ENCODE results near the gene HNRNPM. TPM values are rescaled to one million over a fixed set of nuclear protein-coding genes. Genes with fewer than 3 reads are reported as not detected.

Gene HNRNPM
- total and polyA plus RNA-seq, 7 donors: 62.8 to 224 (median 83.9) TPM

Other genes with a start within 250 kb of the HNRNPM start
- 10 to 100 TPM; 24.1 to 40.0 (median 30.2) TPM for gene CERS4, start 235.6 kb upstream of the HNRNPM start, total RNA-seq
- gene CERS4, start 235.6 kb upstream of the HNRNPM start, polyA plus RNA-seq: 10 to 100 TPM in 2 of 3 donors, 1 to 10 TPM in 1; 1.4 to 18.6 (median 11.4) TPM
- 10 to 100 TPM; 22.5 to 39.6 (median 28.7) TPM for gene CD320, start 136.6 kb upstream of the HNRNPM start, total RNA-seq
- 10 to 100 TPM; 10.2 to 72.6 (median 12.0) TPM for gene CD320, start 136.6 kb upstream of the HNRNPM start, polyA plus RNA-seq
- 10 to 100 TPM; 21.0 to 35.5 (median 27.5) TPM for gene NDUFA7, start 123.6 kb upstream of the HNRNPM start, total RNA-seq
- 100 to 1,000 TPM; 115 to 146 (median 130) TPM for gene NDUFA7, start 123.6 kb upstream of the HNRNPM start, polyA plus RNA-seq
- gene RPS28, start 123.5 kb upstream of the HNRNPM start, total RNA-seq: 100 to 1,000 TPM; 244 to 601 (median 414) TPM
- gene RPS28, start 123.5 kb upstream of the HNRNPM start, polyA plus RNA-seq: 100 to 1,000 TPM; 574 to 938 (median 657) TPM
- gene KANK3, start 101.7 kb upstream of the HNRNPM start, total RNA-seq: 1 to 10 TPM; 6.5 to 8.9 (median 8.4) TPM
- 1 to 10 TPM in 2 of 3 donors, under 1 TPM in 1; 0.92 to 4.9 (median 3.6) TPM for gene KANK3, start 101.7 kb upstream of the HNRNPM start, polyA plus RNA-seq
- gene ANGPTL4, start 80.8 kb upstream of the HNRNPM start, total RNA-seq: 10 to 100 TPM in 3 of 4 donors, 1 to 10 TPM in 1; 7.1 to 31.6 (median 24.0) TPM
- gene ANGPTL4, start 80.8 kb upstream of the HNRNPM start, polyA plus RNA-seq: 10 to 100 TPM in 1 of 3 donors, 1 to 10 TPM in 2; 2.3 to 10.3 (median 2.4) TPM
- 10 to 100 TPM; 17.5 to 42.1 (median 28.7) TPM for gene RAB11B, start 54.6 kb upstream of the HNRNPM start, total RNA-seq
- 100 to 1,000 TPM in 1 of 3 donors, 10 to 100 TPM in 2; 67.0 to 103 (median 82.9) TPM for gene RAB11B, start 54.6 kb upstream of the HNRNPM start, polyA plus RNA-seq
- 100 to 1,000 TPM; 283 to 383 (median 303) TPM for gene MARCHF2, start 31.7 kb upstream of the HNRNPM start, total RNA-seq
- 10 to 100 TPM; 25.8 to 46.2 (median 42.1) TPM for gene MARCHF2, start 31.7 kb upstream of the HNRNPM start, polyA plus RNA-seq
- gene PRAM1, start 57.7 kb downstream of the HNRNPM start, total RNA-seq: 1 to 10 TPM in 1 of 4 donors, under 1 TPM in 2, not detected in 1; 0.16 to 1.1 (median 0.36) TPM
- gene PRAM1, start 57.7 kb downstream of the HNRNPM start, polyA plus RNA-seq: 1 to 10 TPM in 1 of 3 donors, under 1 TPM in 2; 0.60 to 1.5 (median 0.69) TPM
- 10 to 100 TPM in 2 of 4 donors, 1 to 10 TPM in 2; 3.6 to 18.9 (median 10.9) TPM for gene ZNF414, start 69.2 kb downstream of the HNRNPM start, total RNA-seq
- 10 to 100 TPM; 17.1 to 31.0 (median 24.0) TPM for gene ZNF414, start 69.2 kb downstream of the HNRNPM start, polyA plus RNA-seq
- gene MYO1F, start 132.5 kb downstream of the HNRNPM start, total RNA-seq: 10 to 100 TPM in 3 of 4 donors, 1 to 10 TPM in 1; 7.4 to 13.2 (median 11.6) TPM
- 10 to 100 TPM in 1 of 3 donors, 1 to 10 TPM in 2; 6.6 to 19.4 (median 6.9) TPM for gene MYO1F, start 132.5 kb downstream of the HNRNPM start, polyA plus RNA-seq
- gene ADAMTS10, start 165.7 kb downstream of the HNRNPM start, total RNA-seq: 10 to 100 TPM; 20.3 to 90.6 (median 27.2) TPM
- 10 to 100 TPM in 1 of 3 donors, 1 to 10 TPM in 1, not detected in 1; 1.2 to 13.7 TPM for gene ADAMTS10, start 165.7 kb downstream of the HNRNPM start, polyA plus RNA-seq
- not detected for gene NFILZ, start 185.7 kb downstream of the HNRNPM start, total RNA-seq
- gene NFILZ, start 185.7 kb downstream of the HNRNPM start, polyA plus RNA-seq: not detected